Gastrocnemius medialis (tissue), 4 donors: ENCODE results near the gene RRBP1. TPM values are rescaled to one million over a fixed set of nuclear protein-coding genes. Genes with fewer than 3 reads are reported as not detected.

Experiments used
- ATAC-seq, 2 donors: fragments of 150-250 bp; one replicate each; pipeline ENCODE4 v1.9.1; 2016
- DNase-seq, 2 donors: peaks; one replicate each; pipeline ENCODE4 v3.0.0-alpha.2; 2019
- H3K27ac ChIP-seq, 4 donors: fragments of 200-600 bp; sonication (generic); 1 replicate in 1 of 4; 2 replicates in 3 of 4; pipeline ENCODE4 v1.5.1; 2016 to 2018; ENCODE audit warnings: mild to moderate bottlenecking in 2 of 4, moderate library complexity in 1 of 4
- H3K27me3 ChIP-seq, 3 donors: fragments of 200-600 bp; sonication (generic) in 2 of 3; 1 replicate in 1 of 3; 2 replicates in 2 of 3; pipeline versions ENCODE4 v1.5.1 to v1.6.0; 2016 to 2019; ENCODE audit warnings: mild to moderate bottlenecking in 1 of 3, moderate library complexity in 1 of 3
- H3K36me3 ChIP-seq, 2 donors: fragments of 200-600 bp; sonication (generic) in 1 of 2; one replicate each; pipeline ENCODE4 v1.5.1; 2017 to 2018
- H3K4me1 ChIP-seq, 2 donors: fragments of 200-600 bp; sonication (generic) in 1 of 2; one replicate each; pipeline ENCODE4 v1.5.1; 2016 to 2017; ENCODE audit warnings: mild to moderate bottlenecking in 2 of 2
- H3K4me3 ChIP-seq, 4 donors: fragments of 200-600 bp; sonication (generic) in 3 of 4; 1 replicate in 1 of 4; 2 replicates in 3 of 4; pipeline ENCODE4 v1.5.1; 2016 to 2019; ENCODE audit warnings: mild to moderate bottlenecking in 2 of 4
- H3K9me3 ChIP-seq, 3 donors: fragments of 200-600 bp; sonication (generic) in 2 of 3; 1 replicate in 1 of 3; 2 replicates in 2 of 3; pipeline ENCODE4 v1.5.1; 2016 to 2019
- POLR2A ChIP-seq, 2 donors: fragments of 450-650 bp; IDR thresholded peaks; one replicate each; pipeline ENCODE4 v1.6.1; 2017; ENCODE audit warnings: antibody characterized with exemption in 2 of 2, mild to moderate bottlenecking in 2 of 2, moderate library complexity in 2 of 2
- in situ Hi-C, 4 donors: fragments of 200-750 bp; cut with MboI; loops; one replicate each; pipeline versions ENCODE4 v1.15.0 to v1.8.0; 2017; ENCODE audit warnings: low sequenced_read_pairs in 4 of 4
- intact Hi-C: fragments of 100-400 bp; cut with DNase I; formaldehyde crosslinking; loops from one replicate; pipeline ENCODE4 v1.15.1; 2023; ENCODE audit warnings: low total_unique reads
- total RNA-seq, 4 donors: library from RNA; depleted of rRNA; stranded (reverse); fragments of >200 nt; gene quantifications; one replicate each; pipeline versions ENCODE4 v1.1.0 to v1.2.3, GENCODE V29; 2016
- TF ChIP-seq, protein P1 (sequence below), 5 experiments: fragments of 450-650 bp in 3 of 5; fragments of 200-600 bp in 2 of 5; sonication (generic) in 2 of 5; IDR thresholded peaks in 4 of 5; conservative IDR thresholded peaks in 1 of 5; 1 replicate in 4 of 5; 2 replicates in 1 of 5; pipeline ENCODE4 v1.5.1; 2016 to 2019; ENCODE audit warnings: antibody characterized with exemption in 5 of 5, mild to moderate bottlenecking in 3 of 5, moderate library complexity in 3 of 5

Gene RRBP1
- total RNA-seq, 4 donors from 2014 or later: 14.1 to 22.7 (median 17.9) TPM

GRCh38 chr20:17644451-17644850, 37.6 kb downstream of the RRBP1 start:
- TF ChIP-seq, protein P1, sequence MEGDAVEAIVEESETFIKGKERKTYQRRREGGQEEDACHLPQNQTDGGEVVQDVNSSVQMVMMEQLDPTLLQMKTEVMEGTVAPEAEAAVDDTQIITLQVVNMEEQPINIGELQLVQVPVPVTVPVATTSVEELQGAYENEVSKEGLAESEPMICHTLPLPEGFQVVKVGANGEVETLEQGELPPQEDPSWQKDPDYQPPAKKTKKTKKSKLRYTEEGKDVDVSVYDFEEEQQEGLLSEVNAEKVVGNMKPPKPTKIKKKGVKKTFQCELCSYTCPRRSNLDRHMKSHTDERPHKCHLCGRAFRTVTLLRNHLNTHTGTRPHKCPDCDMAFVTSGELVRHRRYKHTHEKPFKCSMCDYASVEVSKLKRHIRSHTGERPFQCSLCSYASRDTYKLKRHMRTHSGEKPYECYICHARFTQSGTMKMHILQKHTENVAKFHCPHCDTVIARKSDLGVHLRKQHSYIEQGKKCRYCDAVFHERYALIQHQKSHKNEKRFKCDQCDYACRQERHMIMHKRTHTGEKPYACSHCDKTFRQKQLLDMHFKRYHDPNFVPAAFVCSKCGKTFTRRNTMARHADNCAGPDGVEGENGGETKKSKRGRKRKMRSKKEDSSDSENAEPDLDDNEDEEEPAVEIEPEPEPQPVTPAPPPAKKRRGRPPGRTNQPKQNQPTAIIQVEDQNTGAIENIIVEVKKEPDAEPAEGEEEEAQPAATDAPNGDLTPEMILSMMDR (IDR thresholded peaks at IDR 0.05 in 4 of 5, conservative IDR thresholded peaks at IDR 0.05 in 1 of 5): no peak
- TF ChIP-seq POLR2A (IDR thresholded peaks at IDR 0.05): no peak
- peak overlapping the region in 3 of 4 donors; percentile 5 to 31 (median 19) for H3K27ac ChIP-seq
- H3K27me3 ChIP-seq: no peaks in the 10 kb centered on the region
- H3K4me3 ChIP-seq: no peak overlapping the region
- H3K9me3 ChIP-seq: no peaks in the 10 kb centered on the region
- ATAC-seq: peak in 1 of 2 donors; percentile 78
- H3K36me3 ChIP-seq: no peaks in the 10 kb centered on the region
- intact Hi-C loops (no loop called here), in situ Hi-C loops (no loop called here)
- peaks cover 50 to 66% of the 10 kb centered on the region in 2 donors for H3K4me1 ChIP-seq
- DNase-seq: peak in 1 of 2 donors; percentile 68

- Histone ChIP-seq H3K27ac (peak overlapping the region in 1 of 4 donors; percentile 45), H3K4me1 (peaks cover 43 to 66% of the 10 kb centered on the region in 2 donors), H3K4me3 (no peak overlapping the region), H3K27me3 (no peaks in the 10 kb centered on the region), H3K36me3 (no peaks in the 10 kb centered on the region), H3K9me3 (no peaks in the 10 kb centered on the region)
- in situ Hi-C loops: no loop called here
- intact Hi-C loops: no loop called here
- no peak for TF ChIP-seq POLR2A (IDR thresholded peaks at IDR 0.05)
- TF ChIP-seq, protein P1 (IDR thresholded peaks at IDR 0.05 in 4 of 5, conservative IDR thresholded peaks at IDR 0.05 in 1 of 5): no peak
- ATAC-seq (no peak), DNase-seq (no peak)
Observed at GRCh38 chr20:17643531-17644188, 38.4 kb downstream of the RRBP1 start.

DNA sequence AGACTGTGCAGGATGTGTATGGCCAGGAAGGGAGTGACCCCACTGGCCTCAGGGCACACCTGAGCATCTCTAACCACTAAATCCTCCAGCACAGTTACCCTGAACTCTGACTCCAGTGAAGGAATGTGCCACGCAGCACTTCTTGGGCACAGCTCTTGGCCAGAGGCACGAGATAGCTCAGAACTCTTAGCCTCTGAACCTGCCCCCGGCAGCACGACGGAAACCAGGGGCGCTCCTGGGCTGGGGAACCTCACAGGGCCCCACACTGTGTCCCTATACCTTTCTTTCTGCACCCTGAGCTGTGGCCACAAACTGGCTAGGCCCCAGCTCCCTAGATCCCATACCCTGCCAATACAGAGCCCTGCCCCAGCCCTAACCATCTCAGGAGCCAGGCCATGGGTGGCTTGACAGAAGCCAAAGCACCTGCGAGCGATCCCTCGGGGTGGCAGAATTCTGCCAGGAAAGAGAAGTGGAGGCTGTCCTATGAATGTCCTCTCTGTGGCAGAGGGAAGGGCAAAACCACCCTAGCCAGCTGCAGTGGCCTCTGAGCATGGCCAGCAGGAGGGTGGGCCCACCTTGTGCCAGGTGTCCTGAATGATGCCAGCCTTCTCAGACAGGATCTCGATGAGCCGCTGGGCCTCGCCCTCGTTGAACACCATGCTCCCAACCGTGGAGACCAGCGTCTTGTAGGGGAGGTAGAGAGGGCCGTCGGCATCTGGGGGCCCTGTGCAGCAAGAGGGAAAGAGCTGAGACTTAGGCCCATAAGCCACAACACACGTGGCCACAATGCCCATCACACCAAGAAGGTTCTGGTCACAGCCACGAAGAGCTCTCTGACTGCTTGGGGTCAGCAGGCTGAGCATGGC, 39.4 kb downstream of the RRBP1 start:
- intact Hi-C loops (no loop called here), in situ Hi-C loops (no loop called here)
- H3K27ac ChIP-seq: peak overlapping the region in 1 of 4 donors; percentile 48
- ATAC-seq (peak in 1 of 2 donors; percentile 12), DNase-seq (no peak)
- H3K4me1 ChIP-seq: peaks cover 35 to 63% of the 10 kb centered on the region in 2 donors
- H3K27me3 ChIP-seq: no peaks in the 10 kb centered on the region
- no peaks in the 10 kb centered on the region for H3K36me3 ChIP-seq
- no peak overlapping the region for H3K4me3 ChIP-seq
- TF ChIP-seq POLR2A (IDR thresholded peaks at IDR 0.05): no peak
- TF ChIP-seq, protein P1 (IDR thresholded peaks at IDR 0.05 in 4 of 5, conservative IDR thresholded peaks at IDR 0.05 in 1 of 5): no peak
- no peaks in the 10 kb centered on the region for H3K9me3 ChIP-seq

DNA sequence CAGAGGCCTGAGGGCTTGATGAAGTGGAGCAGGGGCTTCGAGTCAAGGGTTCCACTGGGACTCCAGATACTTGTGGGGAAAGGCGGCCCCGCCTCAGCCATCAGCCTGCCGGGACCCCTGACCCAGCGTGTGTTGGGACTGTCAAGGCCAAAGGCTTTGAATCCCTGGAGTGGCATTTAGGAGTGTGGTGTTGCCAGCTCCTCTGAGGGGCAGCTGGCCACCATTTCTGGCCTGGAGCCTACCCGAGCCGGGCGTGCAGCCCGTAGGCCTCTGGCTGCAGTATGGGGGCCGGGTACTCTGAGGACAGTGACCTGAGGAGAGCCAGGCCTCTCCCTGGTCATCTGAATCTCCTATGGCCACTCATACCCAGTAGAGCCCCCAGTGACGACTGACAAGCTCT, 40.0 kb downstream of the RRBP1 start:
- DNase-seq: no peak
- peak in 1 of 2 donors; percentile 3 for ATAC-seq
- no peaks in the 10 kb centered on the region for H3K9me3 ChIP-seq
- no peak for TF ChIP-seq POLR2A (IDR thresholded peaks at IDR 0.05)
- TF ChIP-seq, protein P1 (IDR thresholded peaks at IDR 0.05 in 4 of 5, conservative IDR thresholded peaks at IDR 0.05 in 1 of 5): no peak
- H3K4me3 ChIP-seq: no peak overlapping the region
- intact Hi-C loops: no loop called here
- peaks cover 36 to 57% of the 10 kb centered on the region in 2 donors for H3K4me1 ChIP-seq
- in situ Hi-C loops: no loop called here
- peak overlapping the region in 2 of 4 donors; percentile 3 to 48 for H3K27ac ChIP-seq
- H3K36me3 ChIP-seq: no peaks in the 10 kb centered on the region
- no peaks in the 10 kb centered on the region for H3K27me3 ChIP-seq
